GM12874 (cell line): Measurements from ENCODE around the gene CKM.

Source experiments
- CTCF ChIP-seq: IDR thresholded peaks from 2 replicates; pipeline ENCODE4 v1.5.1; 2011; ENCODE audit warnings: low read depth, mild to moderate bottlenecking, control low read depth, low read length, moderate library complexity; ENCODE audit not compliant: insufficient read depth

The CKM gene

GRCh38 chr19:45348367-45349125 lies 25.9 kb upstream of the CKM start:
- TF ChIP-seq CTCF, result no peak

GRCh38 chr19:45347570-45348366 lies 25.1 kb upstream of the CKM start:
- no peak for TF ChIP-seq CTCF

- TF ChIP-seq CTCF, result no peak
These were observed 23.8 kb upstream of the CKM start for GRCh38 chr19:45346449-45346848.

GRCh38 chr19:45345506-45345860 lies 22.8 kb upstream of the CKM start:
- no peak for TF ChIP-seq CTCF

GRCh38 chr19:45344621-45345505 lies 22.2 kb upstream of the CKM start:
- TF ChIP-seq CTCF, result no peak

GRCh38 chr19:45342911-45343310 lies 20.2 kb upstream of the CKM start:
- no peak for TF ChIP-seq CTCF
